ENCODE measurements around the gene BRMS1L.

DNA sequence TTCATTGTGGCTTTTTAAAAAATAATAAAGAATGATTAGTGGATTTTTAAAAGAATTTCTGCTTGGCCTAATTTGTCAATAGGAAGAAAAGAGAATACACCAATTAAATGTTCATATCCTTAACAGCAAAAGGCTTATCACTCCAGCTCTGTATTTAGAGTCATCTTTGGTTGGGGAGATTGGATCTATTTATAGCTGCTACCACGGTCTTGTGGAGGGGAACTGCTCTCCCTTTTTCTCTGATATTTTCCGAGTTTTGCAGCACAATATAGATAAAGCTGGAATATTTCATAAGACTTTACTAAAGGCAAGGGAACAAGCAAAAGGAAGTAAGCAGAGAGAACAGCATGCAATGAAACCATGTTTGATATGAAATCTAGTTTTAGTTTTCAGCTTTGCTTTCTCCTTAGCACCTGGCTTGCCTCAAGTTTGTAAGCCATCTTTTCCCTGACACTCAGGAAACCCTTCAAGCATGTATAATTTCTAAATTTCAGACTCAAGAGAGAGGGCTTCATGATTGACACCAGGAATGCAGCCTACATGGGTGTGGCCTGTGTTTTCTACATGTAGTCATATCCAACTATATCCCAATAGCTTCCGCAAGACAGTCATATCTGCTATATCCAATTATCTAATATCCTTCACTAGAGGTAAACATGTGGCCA, 35.2 kb downstream of the BRMS1L start:
- TF ChIP-seq, protein P1, sequence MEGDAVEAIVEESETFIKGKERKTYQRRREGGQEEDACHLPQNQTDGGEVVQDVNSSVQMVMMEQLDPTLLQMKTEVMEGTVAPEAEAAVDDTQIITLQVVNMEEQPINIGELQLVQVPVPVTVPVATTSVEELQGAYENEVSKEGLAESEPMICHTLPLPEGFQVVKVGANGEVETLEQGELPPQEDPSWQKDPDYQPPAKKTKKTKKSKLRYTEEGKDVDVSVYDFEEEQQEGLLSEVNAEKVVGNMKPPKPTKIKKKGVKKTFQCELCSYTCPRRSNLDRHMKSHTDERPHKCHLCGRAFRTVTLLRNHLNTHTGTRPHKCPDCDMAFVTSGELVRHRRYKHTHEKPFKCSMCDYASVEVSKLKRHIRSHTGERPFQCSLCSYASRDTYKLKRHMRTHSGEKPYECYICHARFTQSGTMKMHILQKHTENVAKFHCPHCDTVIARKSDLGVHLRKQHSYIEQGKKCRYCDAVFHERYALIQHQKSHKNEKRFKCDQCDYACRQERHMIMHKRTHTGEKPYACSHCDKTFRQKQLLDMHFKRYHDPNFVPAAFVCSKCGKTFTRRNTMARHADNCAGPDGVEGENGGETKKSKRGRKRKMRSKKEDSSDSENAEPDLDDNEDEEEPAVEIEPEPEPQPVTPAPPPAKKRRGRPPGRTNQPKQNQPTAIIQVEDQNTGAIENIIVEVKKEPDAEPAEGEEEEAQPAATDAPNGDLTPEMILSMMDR (IDR thresholded peaks at IDR 0.05) = no peak
- no peak for TF ChIP-seq POLR2A (IDR thresholded peaks at IDR 0.05)
